Activated CD8-positive, alpha-beta memory T cell treated with anti-CD3 and anti-CD28 coated beads, Interleukin-2, amount 10 ng/mL, durations not matched to agents 7 days and 5 days (primary cell): Measurements from ENCODE around the gene SLIT3. TPM values are rescaled to one million over a fixed set of nuclear protein-coding genes. Genes with fewer than 3 reads are reported as not detected.

Source experiments
- ATAC-seq: fragments of 150-1000 bp; cut with Tn5 transposase; one replicate; pipeline ENCODE4 v1.10.0; 2021; ENCODE audit warnings: moderate library complexity
- CTCF ChIA-PET: fragments of 350-600 bp; sonication (Branson Sonifier 250); formaldehyde crosslinking; loops from one replicate; lab custom pipeline; 2021; ENCODE audit warnings: antibody characterized with exemption; lab: Charles Lee
- DNase-seq: peaks from one replicate; pipeline ENCODE4 v3.0.0-alpha.2; 2020
- H3K27ac Mint-ChIP-seq: one replicate; pipeline ENCODE4 v1.8.0; 2021; ENCODE audit warnings: mild to moderate bottlenecking, mixed read lengths
- H3K27me3 Mint-ChIP-seq: one replicate; pipeline ENCODE4 v1.8.0; 2021; ENCODE audit warnings: mixed read lengths
- H3K36me3 Mint-ChIP-seq: one replicate; pipeline ENCODE4 v1.8.0; 2021; ENCODE audit warnings: mild to moderate bottlenecking, mixed read lengths
- H3K4me1 Mint-ChIP-seq: one replicate; pipeline ENCODE4 v1.8.0; 2021; ENCODE audit warnings: mixed read lengths
- H3K4me3 Mint-ChIP-seq: one replicate; pipeline ENCODE4 v1.8.0; 2021; ENCODE audit warnings: mild to moderate bottlenecking, moderate library complexity, mixed read lengths
- H3K9me3 Mint-ChIP-seq: one replicate; pipeline ENCODE4 v1.8.0; 2022; ENCODE audit warnings: low read depth, mixed read lengths
- total RNA-seq, 2 experiments: library from RNA; stranded (reverse); gene quantifications; one replicate each; pipeline ENCODE4 v1.2.3, GENCODE V29; 2021

Gene SLIT3
- total RNA-seq, 2 experiments from 2014 or later: 0.09 TPM; not detected in 1

GRCh38 chr5:169027501-169028061 is 273.4 kb downstream of the SLIT3 start:
- H3K36me3 Mint-ChIP-seq: no peaks in the 10 kb centered on the region
- CTCF ChIA-PET: interaction anchor here (1.4 kb wide), 1 partner anchor 40 kb away, joined by 4 read pairs; no protein-coding TSS in a partner anchor
- no peak overlapping the region for H3K4me3 Mint-ChIP-seq
- no peaks in the 10 kb centered on the region for H3K9me3 Mint-ChIP-seq
- no peak for DNase-seq
- ATAC-seq: no peak
- H3K4me1 Mint-ChIP-seq: no peaks in the 10 kb centered on the region
- peaks cover 22% of the 10 kb centered on the region for H3K27me3 Mint-ChIP-seq
- H3K27ac Mint-ChIP-seq: no peak overlapping the region

GRCh38 chr5:169025491-169025890 is 275.4 kb downstream of the SLIT3 start:
- no peaks in the 10 kb centered on the region for H3K36me3 Mint-ChIP-seq
- no peak overlapping the region for H3K4me3 Mint-ChIP-seq
- CTCF ChIA-PET: no interaction called here
- H3K27me3 Mint-ChIP-seq: peaks cover 22% of the 10 kb centered on the region
- no peak for ATAC-seq
- DNase-seq: no peak
- no peaks in the 10 kb centered on the region for H3K9me3 Mint-ChIP-seq
- no peaks in the 10 kb centered on the region for H3K4me1 Mint-ChIP-seq
- H3K27ac Mint-ChIP-seq: no peak overlapping the region

GRCh38 chr5:169024421-169024820 is 276.5 kb downstream of the SLIT3 start:
- Mint-ChIP-seq H3K4me1 (no peaks in the 10 kb centered on the region), H3K27ac (no peak overlapping the region), H3K4me3 (no peak overlapping the region), H3K36me3 (no peaks in the 10 kb centered on the region), H3K9me3 (no peaks in the 10 kb centered on the region), H3K27me3 (peaks cover 22% of the 10 kb centered on the region)
- DNase-seq (no peak), ATAC-seq (no peak)
- CTCF ChIA-PET: no interaction called here

- no peaks in the 10 kb centered on the region for H3K4me1 Mint-ChIP-seq
Measured at GRCh38 chr5:169022718-169023117, 278.2 kb downstream of the SLIT3 start.

GRCh38 chr5:169020102-169020501 is 280.8 kb downstream of the SLIT3 start:
- Mint-ChIP-seq H3K4me3 (no peak overlapping the region), H3K27me3 (peaks cover 8% of the 10 kb centered on the region), H3K9me3 (no peaks in the 10 kb centered on the region), H3K4me1 (no peaks in the 10 kb centered on the region), H3K27ac (no peak overlapping the region), H3K36me3 (no peaks in the 10 kb centered on the region)
- ATAC-seq (no peak), DNase-seq (no peak)
- CTCF ChIA-PET: interaction anchor here (0.6 kb wide), 1 partner anchor 14 kb away, joined by 3 read pairs; no protein-coding TSS in a partner anchor

More at GRCh38 chr5:169022718-169023117, 278.2 kb downstream of the SLIT3 start:
- no peaks in the 10 kb centered on the region for H3K9me3 Mint-ChIP-seq
- DNase-seq: no peak
- H3K27ac Mint-ChIP-seq: no peak overlapping the region
- H3K36me3 Mint-ChIP-seq: no peaks in the 10 kb centered on the region
- peaks cover 13% of the 10 kb centered on the region for H3K27me3 Mint-ChIP-seq
- H3K4me3 Mint-ChIP-seq: no peak overlapping the region
- CTCF ChIA-PET: no interaction called here
- ATAC-seq: no peak

- CTCF ChIA-PET: no interaction called here
- Mint-ChIP-seq H3K27ac (no peak overlapping the region), H3K27me3 (no peaks in the 10 kb centered on the region), H3K4me1 (no peaks in the 10 kb centered on the region), H3K9me3 (no peaks in the 10 kb centered on the region), H3K4me3 (no peak overlapping the region), H3K36me3 (no peaks in the 10 kb centered on the region)
- DNase-seq: no peak
- ATAC-seq: no peak
Measured at GRCh38 chr5:169018925-169019324, 282.0 kb downstream of the SLIT3 start.

GRCh38 chr5:169015991-169016390 is 284.9 kb downstream of the SLIT3 start:
- Mint-ChIP-seq H3K4me3 (no peak overlapping the region), H3K36me3 (no peaks in the 10 kb centered on the region), H3K27ac (no peak overlapping the region), H3K27me3 (peaks cover 5% of the 10 kb centered on the region), H3K9me3 (no peaks in the 10 kb centered on the region), H3K4me1 (peaks cover 2% of the 10 kb centered on the region)
- CTCF ChIA-PET: no interaction called here
- DNase-seq (no peak), ATAC-seq (no peak)

- ATAC-seq (no peak), DNase-seq (no peak)
- Mint-ChIP-seq H3K9me3 (no peaks in the 10 kb centered on the region), H3K27me3 (peaks cover 5% of the 10 kb centered on the region), H3K36me3 (no peaks in the 10 kb centered on the region), H3K4me3 (no peak overlapping the region), H3K27ac (no peak overlapping the region), H3K4me1 (peaks cover 2% of the 10 kb centered on the region)
- CTCF ChIA-PET: interaction anchor here (1.7 kb wide), 1 partner anchor 23 kb away, joined by 3 read pairs; no protein-coding TSS in a partner anchor
Measured at GRCh38 chr5:169013846-169014245, 287.1 kb downstream of the SLIT3 start.

GRCh38 chr5:169013208-169013728 is 287.7 kb downstream of the SLIT3 start:
- H3K4me3 Mint-ChIP-seq: no peak overlapping the region
- no peaks in the 10 kb centered on the region for H3K9me3 Mint-ChIP-seq
- H3K27me3 Mint-ChIP-seq: peaks cover 5% of the 10 kb centered on the region
- peaks cover 2% of the 10 kb centered on the region for H3K4me1 Mint-ChIP-seq
- ATAC-seq: no peak
- no peak for DNase-seq
- CTCF ChIA-PET: interaction anchor here (1.7 kb wide), 1 partner anchor 22 kb away, joined by 3 read pairs; no protein-coding TSS in a partner anchor
- H3K36me3 Mint-ChIP-seq: no peaks in the 10 kb centered on the region
- H3K27ac Mint-ChIP-seq: no peak overlapping the region

- no peaks in the 10 kb centered on the region for H3K36me3 Mint-ChIP-seq
- CTCF ChIA-PET: no interaction called here
- peaks cover 8% of the 10 kb centered on the region for H3K27me3 Mint-ChIP-seq
Measured at GRCh38 chr5:169012450-169012849, 288.5 kb downstream of the SLIT3 start.

GRCh38 chr5:169011451-169011850 is 289.5 kb downstream of the SLIT3 start:
- H3K27me3 Mint-ChIP-seq: peaks cover 8% of the 10 kb centered on the region
- H3K27ac Mint-ChIP-seq: no peak overlapping the region
- peaks cover 2% of the 10 kb centered on the region for H3K4me1 Mint-ChIP-seq
- DNase-seq (no peak), ATAC-seq (no peak)
- no peak overlapping the region for H3K4me3 Mint-ChIP-seq
- no peaks in the 10 kb centered on the region for H3K36me3 Mint-ChIP-seq
- CTCF ChIA-PET: no interaction called here
- no peaks in the 10 kb centered on the region for H3K9me3 Mint-ChIP-seq

More at GRCh38 chr5:169012450-169012849, 288.5 kb downstream of the SLIT3 start:
- Mint-ChIP-seq H3K9me3 (no peaks in the 10 kb centered on the region), H3K4me1 (peaks cover 2% of the 10 kb centered on the region), H3K27ac (no peak overlapping the region), H3K4me3 (no peak overlapping the region)
- ATAC-seq: no peak
- no peak for DNase-seq

- ATAC-seq (no peak), DNase-seq (no peak)
- Mint-ChIP-seq H3K4me3 (no peak overlapping the region), H3K36me3 (no peaks in the 10 kb centered on the region), H3K27me3 (peaks cover 8% of the 10 kb centered on the region), H3K4me1 (peaks cover 2% of the 10 kb centered on the region), H3K27ac (no peak overlapping the region), H3K9me3 (no peaks in the 10 kb centered on the region)
- CTCF ChIA-PET: no interaction called here
Measured at GRCh38 chr5:169011009-169011408, 289.9 kb downstream of the SLIT3 start.

GRCh38 chr5:169009123-169009522 is 291.8 kb downstream of the SLIT3 start:
- no peaks in the 10 kb centered on the region for H3K36me3 Mint-ChIP-seq
- peaks cover 2% of the 10 kb centered on the region for H3K4me1 Mint-ChIP-seq
- H3K27ac Mint-ChIP-seq: no peak overlapping the region
- no peak overlapping the region for H3K4me3 Mint-ChIP-seq
- ATAC-seq (no peak), DNase-seq (no peak)
- H3K27me3 Mint-ChIP-seq: peaks cover 8% of the 10 kb centered on the region
- no peaks in the 10 kb centered on the region for H3K9me3 Mint-ChIP-seq
- CTCF ChIA-PET: no interaction called here
